ENCODE measurements around the gene AFF2.

Gene AFF2

GRCh38 chrX:148588649-148589310 is 88.4 kb downstream of the AFF2 start:
- DNase-seq (ENCODE audit: low spot score) = no peak

- DNase-seq (ENCODE audit: low spot score) = no peak
Observed at GRCh38 chrX:148592595-148592994, 92.2 kb downstream of the AFF2 start.

GRCh38 chrX:148593146-148593545 is 92.7 kb downstream of the AFF2 start:
- no peak for DNase-seq (ENCODE audit: low spot score)

GRCh38 chrX:148593987-148594386 is 93.6 kb downstream of the AFF2 start:
- no peak for DNase-seq (ENCODE audit: low spot score)

GRCh38 chrX:148599404-148599803 is 99.0 kb downstream of the AFF2 start:
- DNase-seq (ENCODE audit: low spot score) = no peak

GRCh38 chrX:148600131-148600530 is 99.7 kb downstream of the AFF2 start:
- no peak for DNase-seq (ENCODE audit: low spot score)

- DNase-seq (ENCODE audit: low spot score) = no peak
Observed at GRCh38 chrX:148600581-148600980, 100.2 kb downstream of the AFF2 start.

GRCh38 chrX:148601034-148601433 is 100.6 kb downstream of the AFF2 start:
- no peak for DNase-seq (ENCODE audit: low spot score)

- peak; percentile 51 for DNase-seq (ENCODE audit: low spot score)
Observed at GRCh38 chrX:148609515-148610327, 109.3 kb downstream of the AFF2 start.

- no peak for DNase-seq (ENCODE audit: low spot score)
Observed at GRCh38 chrX:148610328-148610698, 109.9 kb downstream of the AFF2 start.

GRCh38 chrX:148611993-148612392 is 111.6 kb downstream of the AFF2 start:
- DNase-seq (ENCODE audit: low spot score) = no peak

- DNase-seq (ENCODE audit: low spot score) = no peak
Observed at GRCh38 chrX:148612431-148612830, 112.0 kb downstream of the AFF2 start.

GRCh38 chrX:148613636-148614035 is 113.2 kb downstream of the AFF2 start:
- no peak for DNase-seq (ENCODE audit: low spot score)

- DNase-seq (ENCODE audit: low spot score) = no peak
Observed at GRCh38 chrX:148615491-148615890, 115.1 kb downstream of the AFF2 start.

GRCh38 chrX:148618470-148619445 is 118.3 kb downstream of the AFF2 start:
- DNase-seq (ENCODE audit: low spot score) = no peak

GRCh38 chrX:148620023-148620422 is 119.6 kb downstream of the AFF2 start:
- no peak for DNase-seq (ENCODE audit: low spot score)

- DNase-seq (ENCODE audit: low spot score) = no peak
Observed at GRCh38 chrX:148624951-148625474, 124.6 kb downstream of the AFF2 start.

GRCh38 chrX:148628621-148629020 is 128.2 kb downstream of the AFF2 start:
- no peak for DNase-seq (ENCODE audit: low spot score)

GRCh38 chrX:148629434-148629833 is 129.0 kb downstream of the AFF2 start:
- no peak for DNase-seq (ENCODE audit: low spot score)

- no peak for DNase-seq (ENCODE audit: low spot score)
Observed at GRCh38 chrX:148632444-148632843, 132.0 kb downstream of the AFF2 start.

GRCh38 chrX:148633218-148633908 is 132.9 kb downstream of the AFF2 start:
- DNase-seq (ENCODE audit: low spot score) = no peak

GRCh38 chrX:148634591-148634990 is 134.2 kb downstream of the AFF2 start:
- DNase-seq (ENCODE audit: low spot score) = no peak
